Hepatocyte (in vitro differentiated cells): Measurements from ENCODE around the gene SLC5A12.

Experiments
- CTCF ChIP-seq: fragments of 200-600 bp; sonication (generic); IDR thresholded peaks from 2 replicates; pipeline ENCODE4 v1.5.1; 2016; ENCODE audit warnings: antibody characterized with exemption, mild to moderate bottlenecking; ENCODE audit not compliant: poor library complexity
- EZH2 ChIP-seq: fragments of 200-600 bp; sonication (generic); IDR thresholded peaks from 2 replicates; pipeline ENCODE4 v1.6.1; 2016; ENCODE audit warnings: antibody characterized with exemption, mild to moderate bottlenecking, borderline replicate concordance
- EZH2phosphoT487 ChIP-seq: fragments of 200-600 bp; sonication (generic); IDR thresholded peaks from one replicate; pipeline ENCODE4 v1.6.1; 2018; ENCODE audit warnings: antibody characterized with exemption, mild to moderate bottlenecking, low read depth, moderate library complexity; ENCODE audit not compliant: unreplicated experiment, severe bottlenecking

GRCh38 chr11:26665946-26666345, 55.9 kb downstream of the SLC5A12 start:
- TF ChIP-seq CTCF (no peak), EZH2 (no peak), EZH2phosphoT487 (no peak)
